IMR-90 (cell line): ENCODE measurements around the gene MRPL48. TPM values are rescaled to one million over a fixed set of nuclear protein-coding genes. Genes with fewer than 3 reads are reported as not detected.

Experiments used
- ATAC-seq: fragments of 200-7000 bp; cut with Tn5 transposase; 2 replicates; pipeline ENCODE4 v1.9.1; 2020; ENCODE audit warnings: low read depth, mild to moderate bottlenecking, moderate library complexity
- BruUV-seq: library from RNA; stranded (reverse); fragments of 400-500 nt; replicated peaks from 2 replicates; lab custom pipeline; 2021; lab: Mats Ljungman, UMichigan
- CTCF ChIA-PET: fragments of 300-600 bp; formaldehyde crosslinking; extraction: SDS; loops from one replicate; lab custom pipeline; 2021; ENCODE audit warnings: antibody characterized with exemption; lab: Yijun Ruan, JAX
- POLR2A ChIA-PET: fragments of 300-600 bp; sonication (Branson Sonifier 250); formaldehyde crosslinking; loops from one replicate; lab custom pipeline; 2022; ENCODE audit warnings: antibody characterized with exemption; ENCODE audit not compliant: unreplicated experiment; lab: Charles Lee
- DNase-seq: peaks from one replicate; pipeline ENCODE4 v3.0.0; 2013
- H2AFZ ChIP-seq: replicated peaks from 2 replicates; pipeline ENCODE3; 2013; ENCODE audit warnings: low read length, mild to moderate bottlenecking; ENCODE audit not compliant: poor library complexity
- H2AK5ac ChIP-seq: 2 replicates; pipeline ENCODE4 v1.6.1; 2013; ENCODE audit warnings: low read depth, low read length, inconsistent platforms
- H2AK9ac ChIP-seq: replicated peaks from 2 replicates; pipeline ENCODE3; 2013; ENCODE audit warnings: mild to moderate bottlenecking, low read depth, low read length, moderate library complexity; ENCODE audit not compliant: poor library complexity
- H2BK120ac ChIP-seq: 2 replicates; pipeline ENCODE4 v1.6.1; 2013; ENCODE audit warnings: low read depth, low read length, inconsistent platforms
- H2BK15ac ChIP-seq: 3 replicates; pipeline ENCODE4 v1.6.1; 2013; ENCODE audit warnings: low read depth, low read length, inconsistent platforms
- H2BK20ac ChIP-seq: 2 replicates; pipeline ENCODE4 v1.6.1; 2013; ENCODE audit warnings: low read depth, mild to moderate bottlenecking, inconsistent platforms, low read length, moderate library complexity
- H2BK5ac ChIP-seq: 2 replicates; pipeline ENCODE4 v1.6.1; 2013; ENCODE audit warnings: mild to moderate bottlenecking, low read depth, low read length, inconsistent platforms; ENCODE audit not compliant: poor library complexity, severe bottlenecking
- H3K14ac ChIP-seq: replicated peaks from 2 replicates; pipeline ENCODE4 v1.6.1; 2013; ENCODE audit warnings: low read depth, low read length, inconsistent platforms
- H3K18ac ChIP-seq: 2 replicates; pipeline ENCODE4 v1.6.1; 2013; ENCODE audit warnings: low read depth, low read length, control low read depth
- H3K23ac ChIP-seq: 2 replicates; pipeline ENCODE4 v1.6.1; 2013; ENCODE audit warnings: low read depth, low read length, inconsistent platforms
- H3K27ac ChIP-seq: 2 replicates; pipeline ENCODE4 v1.5.1; 2013; ENCODE audit warnings: mild to moderate bottlenecking, control low read depth, low read length; ENCODE audit not compliant: insufficient read depth
- H3K27me3 ChIP-seq: 2 replicates; pipeline ENCODE4 v1.6.1; 2013; ENCODE audit warnings: low read length; ENCODE audit not compliant: control insufficient read depth, insufficient read depth
- H3K36me3 ChIP-seq: 2 replicates; pipeline ENCODE4 v1.6.1; 2013; ENCODE audit warnings: low read length, mixed read lengths; ENCODE audit not compliant: control insufficient read depth, insufficient read depth
- H3K4ac ChIP-seq: 2 replicates; pipeline ENCODE4 v1.6.1; 2013; ENCODE audit warnings: low read depth, low read length, inconsistent platforms
- H3K4me1 ChIP-seq: 2 replicates; pipeline ENCODE4 v1.6.1; 2013; ENCODE audit warnings: low read length, mixed read lengths; ENCODE audit not compliant: control insufficient read depth, insufficient read depth
- H3K4me2 ChIP-seq: 2 replicates; pipeline ENCODE4 v1.6.1; 2013; ENCODE audit warnings: low read depth, mild to moderate bottlenecking, control low read depth, low read length, moderate library complexity
- H3K4me3 ChIP-seq: 2 replicates; pipeline ENCODE4 v1.5.1; 2013; ENCODE audit warnings: low read depth, mild to moderate bottlenecking, control low read depth, low read length, moderate library complexity; ENCODE audit not compliant: insufficient read depth
- H3K56ac ChIP-seq: 2 replicates; pipeline ENCODE4 v1.6.1; 2013; ENCODE audit warnings: low read length, inconsistent platforms; ENCODE audit not compliant: insufficient read depth; ENCODE audit errors: extremely low read depth
- H3K79me1 ChIP-seq, 2 experiments: 2 replicates each; pipeline ENCODE4 v1.6.1; 2013; ENCODE audit warnings: low read length in 2 of 2, inconsistent platforms in 1 of 2, low read depth in 1 of 2
- H3K9ac ChIP-seq: 2 replicates; pipeline ENCODE4 v1.6.1; 2013; ENCODE audit warnings: low read depth, low read length, control low read depth
- H3K9me1 ChIP-seq: 2 replicates; pipeline ENCODE4 v1.6.1; 2013; ENCODE audit warnings: low read length, inconsistent platforms; ENCODE audit not compliant: insufficient read depth
- H3K9me3 ChIP-seq: 2 replicates; pipeline ENCODE4 v1.6.1; 2013; ENCODE audit warnings: low read length; ENCODE audit not compliant: control insufficient read depth, insufficient read depth
- H4K20me1 ChIP-seq: 2 replicates; pipeline ENCODE4 v1.6.1; 2013; ENCODE audit warnings: low read length, inconsistent platforms; ENCODE audit not compliant: insufficient read depth
- H4K5ac ChIP-seq: 2 replicates; pipeline ENCODE4 v1.6.1; 2013; ENCODE audit warnings: mild to moderate bottlenecking, low read depth, low read length, control low read depth
- H4K8ac ChIP-seq, 2 experiments: 2 replicates each; pipeline ENCODE4 v1.6.1; 2013; ENCODE audit warnings: low read depth in 2 of 2, low read length in 2 of 2, control low read depth in 1 of 2, inconsistent platforms in 1 of 2
- H4K91ac ChIP-seq: 2 replicates; pipeline ENCODE4 v1.6.1; 2013; ENCODE audit warnings: low read depth, low read length, inconsistent platforms; ENCODE audit not compliant: insufficient read depth
- BHLHE40 ChIP-seq: fragments of 150-350 bp; IDR thresholded peaks from 2 replicates; pipeline ENCODE4 v1.6.1; 2016; ENCODE audit warnings: mild to moderate bottlenecking, low read depth, low read length
- CEBPB ChIP-seq: IDR thresholded peaks from 2 replicates; pipeline ENCODE4 v1.6.1; 2012; ENCODE audit warnings: low read depth, low read length, improper control_type of control experiment
- CHD1 ChIP-seq: IDR thresholded peaks from 2 replicates; pipeline ENCODE4 v1.6.1; 2012; ENCODE audit warnings: low read depth, low read length, improper control_type of control experiment
- MAZ ChIP-seq: IDR thresholded peaks from 2 replicates; pipeline ENCODE4 v1.6.1; 2012; ENCODE audit warnings: low read depth, mild to moderate bottlenecking, low read length, improper control_type of control experiment, moderate library complexity, borderline replicate concordance
- MXI1 ChIP-seq: IDR thresholded peaks from 2 replicates; pipeline ENCODE4 v1.6.1; 2012; ENCODE audit warnings: low read depth, mild to moderate bottlenecking, low read length, moderate library complexity, borderline replicate concordance
- NFE2L2 ChIP-seq: fragments of 150-350 bp; IDR thresholded peaks from 2 replicates; pipeline ENCODE4 v1.6.1; 2016; ENCODE audit warnings: low read depth, mild to moderate bottlenecking, low read length
- POLR2A ChIP-seq: IDR thresholded peaks from 2 replicates; pipeline ENCODE4 v1.6.1; 2012; ENCODE audit warnings: mild to moderate bottlenecking, low read depth, low read length
- RAD21 ChIP-seq: IDR thresholded peaks from 2 replicates; pipeline ENCODE4 v1.6.1; 2012; ENCODE audit warnings: low read length, improper control_type of control experiment
- RCOR1 ChIP-seq: IDR thresholded peaks from 2 replicates; pipeline ENCODE4 v1.6.1; 2012; ENCODE audit warnings: mild to moderate bottlenecking, low read length, improper control_type of control experiment; ENCODE audit not compliant: insufficient replicate concordance
- RFX5 ChIP-seq: IDR thresholded peaks from 2 replicates; pipeline ENCODE4 v1.8.0; 2012; ENCODE audit warnings: low read depth, mild to moderate bottlenecking, low read length, moderate library complexity
- SMC3 ChIP-seq: fragments of 150-350 bp; IDR thresholded peaks from 2 replicates; pipeline ENCODE4 v1.6.1; 2016; ENCODE audit warnings: low read depth, mild to moderate bottlenecking, antibody characterized with exemption, low read length, moderate library complexity
- dilution Hi-C: fragments of 300-500 bp; cut with HindIII; formaldehyde crosslinking; loops from one replicate; pipeline ENCODE4 v1.14.3; 2018; ENCODE audit warnings: low sequenced_read_pairs; ENCODE audit not compliant: unreplicated experiment
- in situ Hi-C: fragments of 300-500 bp; cut with MboI; formaldehyde crosslinking; loops from 3 replicates; pipeline ENCODE4 v1.14.3; 2019; ENCODE audit warnings: low sequenced_read_pairs, inconsistent platforms, mixed read lengths
- intact Hi-C: fragments of 100-400 bp; cut with micrococcal nuclease; formaldehyde crosslinking; loops from 2 replicates; pipeline ENCODE4 v1.10.0; 2022
- polyA plus RNA-seq, 3 experiments: library from polyadenylated mRNA; depleted of rRNA; stranded (reverse); fragments of >200 nt; gene quantifications; 2 replicates each; pipeline ENCODE4 v1.2.3, GENCODE V29; 2012; ENCODE audit warnings: low replicate concordance in 1 of 3
- total RNA-seq: library from RNA; depleted of rRNA; stranded (reverse); fragments of >200 nt; gene quantifications from 2 replicates; pipeline ENCODE4 v1.2.3, GENCODE V29; 2012
- TF ChIP-seq, protein P1 (sequence below): fragments of 150-350 bp; IDR thresholded peaks from 2 replicates; pipeline ENCODE4 v1.6.1; 2017; ENCODE audit warnings: mild to moderate bottlenecking, antibody characterized with exemption, low read length, low read depth
- TF ChIP-seq, protein P2 (sequence below): conservative IDR thresholded peaks from 2 replicates; pipeline ENCODE4 v1.5.1; 2012; ENCODE audit warnings: mild to moderate bottlenecking, low read depth, low read length, improper control_type of control experiment

MRPL48 gene
- total and polyA plus RNA-seq, 2 of the 4 experiments (the other 2 are of a cell fraction), result 24.0 to 29.4 TPM

DNA sequence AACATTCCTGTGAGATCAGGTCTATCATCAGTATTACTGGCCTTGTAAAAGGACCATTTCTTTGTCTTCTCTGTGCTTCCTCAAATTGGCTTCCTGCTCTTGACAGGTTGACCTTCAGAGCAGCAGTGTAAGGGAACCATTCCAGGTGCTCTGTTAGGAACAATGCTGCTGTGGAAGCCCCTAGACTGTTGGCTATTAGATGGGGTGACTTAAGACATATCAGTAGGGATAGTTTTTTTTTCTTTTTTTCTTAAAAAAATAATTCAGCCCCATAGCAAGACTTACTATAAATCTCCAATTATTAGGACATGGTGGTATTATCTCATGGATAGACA is 51.4 kb downstream of the MRPL48 start:
- dilution Hi-C loops, result no loop called here
- intact Hi-C loops, result no loop called here

More for the DNA sequence above, 51.4 kb downstream of the MRPL48 start:
- Histone ChIP-seq H3K14ac (peak overlapping the region; percentile 88; the same call in 1 of the 2 replicates), H2BK20ac (peak overlapping the region; percentile 58; the same call in 1 of the 2 replicates), H2AFZ (no peak overlapping the region), H3K9ac (no peak overlapping the region), H4K91ac (no peak overlapping the region), H3K9me1 (peaks cover 6% of the 10 kb centered on the region), H3K4me1 (peaks cover 4% of the 10 kb centered on the region), H4K8ac (peak overlapping the region in 1 of 2 experiments; percentile 37; a peak in 1 of 4 replicates), H3K27ac (no peak overlapping the region), H4K5ac (no peak overlapping the region), H3K36me3 (peaks cover 5% of the 10 kb centered on the region), H3K27me3 (no peaks in the 10 kb centered on the region), H4K20me1 (no peaks in the 10 kb centered on the region; the same call in 1 of the 2 replicates), H2BK120ac (no peak overlapping the region), H3K4me3 (no peak overlapping the region), H2AK9ac (peak overlapping the region; percentile 89), H3K4me2 (no peak overlapping the region), H3K79me1 (peaks cover 0 to 12% of the 10 kb centered on the region in 2 experiments; a peak in 3 of 4 replicates), H3K9me3 (no peaks in the 10 kb centered on the region), H2AK5ac (peak overlapping the region; percentile 90), H3K18ac (no peak overlapping the region), H3K4ac (no peak overlapping the region), H2BK5ac (no peak overlapping the region), H2BK15ac (peak overlapping the region; percentile 80; the same call in 1 of the 3 replicates), H3K23ac (peak overlapping the region; percentile 83; the same call in 1 of the 2 replicates), H3K56ac (no peak overlapping the region)
- BruUV-seq, result no TSS peak
- in situ Hi-C loops, result no loop called here
- DNase-seq (no peak), ATAC-seq (peak; percentile 10; the same call in 1 of the 2 replicates)
- ChIA-PET POLR2A (no interaction called here), CTCF (no interaction called here)
- TF ChIP-seq NFE2L2, result no peak
- TF ChIP-seq RFX5, result no peak
- no peak for TF ChIP-seq MAZ
- TF ChIP-seq RAD21, result no peak
- TF ChIP-seq BHLHE40, result no peak
- no peak for TF ChIP-seq POLR2A
- TF ChIP-seq, protein P1, sequence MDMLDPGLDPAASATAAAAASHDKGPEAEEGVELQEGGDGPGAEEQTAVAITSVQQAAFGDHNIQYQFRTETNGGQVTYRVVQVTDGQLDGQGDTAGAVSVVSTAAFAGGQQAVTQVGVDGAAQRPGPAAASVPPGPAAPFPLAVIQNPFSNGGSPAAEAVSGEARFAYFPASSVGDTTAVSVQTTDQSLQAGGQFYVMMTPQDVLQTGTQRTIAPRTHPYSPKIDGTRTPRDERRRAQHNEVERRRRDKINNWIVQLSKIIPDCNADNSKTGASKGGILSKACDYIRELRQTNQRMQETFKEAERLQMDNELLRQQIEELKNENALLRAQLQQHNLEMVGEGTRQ, result no peak
- TF ChIP-seq RCOR1, result no peak
- no peak for TF ChIP-seq SMC3
- TF ChIP-seq CHD1, result no peak
- no peak for TF ChIP-seq MXI1
- no peak for TF ChIP-seq CEBPB
- TF ChIP-seq, protein P2, sequence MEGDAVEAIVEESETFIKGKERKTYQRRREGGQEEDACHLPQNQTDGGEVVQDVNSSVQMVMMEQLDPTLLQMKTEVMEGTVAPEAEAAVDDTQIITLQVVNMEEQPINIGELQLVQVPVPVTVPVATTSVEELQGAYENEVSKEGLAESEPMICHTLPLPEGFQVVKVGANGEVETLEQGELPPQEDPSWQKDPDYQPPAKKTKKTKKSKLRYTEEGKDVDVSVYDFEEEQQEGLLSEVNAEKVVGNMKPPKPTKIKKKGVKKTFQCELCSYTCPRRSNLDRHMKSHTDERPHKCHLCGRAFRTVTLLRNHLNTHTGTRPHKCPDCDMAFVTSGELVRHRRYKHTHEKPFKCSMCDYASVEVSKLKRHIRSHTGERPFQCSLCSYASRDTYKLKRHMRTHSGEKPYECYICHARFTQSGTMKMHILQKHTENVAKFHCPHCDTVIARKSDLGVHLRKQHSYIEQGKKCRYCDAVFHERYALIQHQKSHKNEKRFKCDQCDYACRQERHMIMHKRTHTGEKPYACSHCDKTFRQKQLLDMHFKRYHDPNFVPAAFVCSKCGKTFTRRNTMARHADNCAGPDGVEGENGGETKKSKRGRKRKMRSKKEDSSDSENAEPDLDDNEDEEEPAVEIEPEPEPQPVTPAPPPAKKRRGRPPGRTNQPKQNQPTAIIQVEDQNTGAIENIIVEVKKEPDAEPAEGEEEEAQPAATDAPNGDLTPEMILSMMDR, result no peak
